GM23248 (cell line): ENCODE data around the gene SH3PXD2A.

Experiments used
- EZH2 ChIP-seq: fragments of 200-600 bp; sonication (generic); IDR thresholded peaks from 2 replicates; pipeline ENCODE4 v1.6.1; 2018; ENCODE audit warnings: antibody characterized with exemption, mild to moderate bottlenecking; ENCODE audit not compliant: insufficient read depth, poor library complexity, severe bottlenecking
- EZH2phosphoT487 ChIP-seq: fragments of 200-600 bp; sonication (generic); IDR thresholded peaks from 2 replicates; pipeline ENCODE4 v1.6.1; 2018; ENCODE audit warnings: antibody characterized with exemption, moderate library complexity, mild to moderate bottlenecking, low read depth; ENCODE audit not compliant: insufficient read depth

GRCh38 chr10:103731609-103732270 is 123.6 kb downstream of the SH3PXD2A start:
- TF ChIP-seq EZH2 (no peak), EZH2phosphoT487 (no peak)
